VCaP (cell line): ENCODE data around the gene RTL1.
A peak's percentile ranks its signal among the peaks of the same experiment; 100 is the strongest.

Source experiments
- H3K27ac ChIP-seq: fragments of 450-650 bp; 2 replicates; pipeline ENCODE4 v1.5.1; 2017
- CTCF ChIP-seq: fragments of 450-650 bp; conservative IDR thresholded peaks from 2 replicates; pipeline ENCODE4 v1.5.1; 2017; ENCODE audit warnings: mild to moderate bottlenecking, moderate library complexity

Gene RTL1

GRCh38 chr14:100855256-100855930 lies 48.1 kb downstream of the RTL1 start:
- no peak for TF ChIP-seq CTCF
- no peak overlapping the region for H3K27ac ChIP-seq

GRCh38 chr14:100854435-100854834 lies 49.1 kb downstream of the RTL1 start:
- TF ChIP-seq CTCF: no peak
- H3K27ac ChIP-seq: no peak overlapping the region

- TF ChIP-seq CTCF: no peak
- no peak overlapping the region for H3K27ac ChIP-seq
Measured at GRCh38 chr14:100851946-100852620, 51.4 kb downstream of the RTL1 start.

GRCh38 chr14:100851586-100851916 lies 52.0 kb downstream of the RTL1 start:
- no peak overlapping the region for H3K27ac ChIP-seq
- TF ChIP-seq CTCF: no peak

GRCh38 chr14:100850841-100851585 lies 52.5 kb downstream of the RTL1 start:
- H3K27ac ChIP-seq: no peak overlapping the region
- peak; percentile 96 for TF ChIP-seq CTCF

- no peak overlapping the region for H3K27ac ChIP-seq
- no peak for TF ChIP-seq CTCF
Measured at GRCh38 chr14:100849115-100849781, 54.3 kb downstream of the RTL1 start.

- no peak for TF ChIP-seq CTCF
- no peak overlapping the region for H3K27ac ChIP-seq
Measured at GRCh38 chr14:100846309-100846859, 57.1 kb downstream of the RTL1 start.
